Activated CD8-positive, alpha-beta memory T cell treated with anti-CD3 and anti-CD28 coated beads, Interleukin-2, amount 50 U/mL, for 4 hours (primary cell): ENCODE results near the gene CTAGE8.
"Not testable (repeated sequence)": the region's sequence is repeated elsewhere in the genome, so short reads cannot be mapped to it uniquely, and the experiment has no call there.

Experiments
- DNase-seq: peaks from one replicate; pipeline ENCODE4 v3.0.0-alpha.2; 2020

CTAGE8 gene

GRCh38 chr7:144252307-144252706, 16.8 kb downstream of the CTAGE8 start:
- DNase-seq: not testable (repeated sequence)

GRCh38 chr7:144247674-144248330, 21.3 kb downstream of the CTAGE8 start:
- DNase-seq: not testable (repeated sequence)

GRCh38 chr7:144246967-144247366, 22.1 kb downstream of the CTAGE8 start:
- not testable (repeated sequence) for DNase-seq

- DNase-seq: not testable (repeated sequence)
Observed at GRCh38 chr7:144245372-144245771, 23.7 kb downstream of the CTAGE8 start.

- not testable (repeated sequence) for DNase-seq
Observed at GRCh38 chr7:144239365-144239764, 29.7 kb downstream of the CTAGE8 start, which contains the start of gene OR2A42. Gene OR2A42, minus strand, starts transcription at chr7:144239605. Its CDS starts 6,762 bp downstream, at chr7:144232843.

GRCh38 chr7:144238530-144239082, 30.5 kb downstream of the CTAGE8 start:
- not testable (repeated sequence) for DNase-seq

GRCh38 chr7:144233039-144233438, 36.0 kb downstream of the CTAGE8 start:
- not testable (repeated sequence) for DNase-seq

GRCh38 chr7:144231027-144231426, 38.1 kb downstream of the CTAGE8 start:
- DNase-seq: not testable (repeated sequence)

- DNase-seq: not testable (repeated sequence)
Observed at GRCh38 chr7:144228810-144229209, 40.3 kb downstream of the CTAGE8 start.

GRCh38 chr7:144226866-144227265, 42.2 kb downstream of the CTAGE8 start:
- not testable (repeated sequence) for DNase-seq

- not testable (repeated sequence) for DNase-seq
Observed at GRCh38 chr7:144223675-144224074, 45.4 kb downstream of the CTAGE8 start.

- DNase-seq: not testable (repeated sequence)
Observed at GRCh38 chr7:144220531-144220930, 48.6 kb downstream of the CTAGE8 start.

- not testable (repeated sequence) for DNase-seq
Observed at GRCh38 chr7:144219149-144219548, 49.9 kb downstream of the CTAGE8 start.

GRCh38 chr7:144218581-144218980, 50.5 kb downstream of the CTAGE8 start:
- DNase-seq: not testable (repeated sequence)

GRCh38 chr7:144217200-144217599, 51.9 kb downstream of the CTAGE8 start:
- DNase-seq: not testable (repeated sequence)
